GM13976 (cell line): ENCODE results near the gene PCDH10.

Source experiments
- DNase-seq: peaks from one replicate; pipeline ENCODE4 v3.0.0; 2012; ENCODE audit warnings: low spot score
- CTCF ChIP-seq: IDR thresholded peaks from 2 replicates; pipeline ENCODE4 v1.5.1; 2012; ENCODE audit warnings: borderline replicate concordance, mild to moderate bottlenecking; ENCODE audit not compliant: insufficient read depth; ENCODE audit errors: extremely low read depth, missing control alignments, control extremely low read depth
- in situ Hi-C: fragments of 300-500 bp; cut with MboI; formaldehyde crosslinking; loops from one replicate; pipeline ENCODE4 v1.12.0; 2022; ENCODE audit warnings: low sequenced_read_pairs, mixed read lengths, inconsistent platforms; ENCODE audit not compliant: unreplicated experiment

PCDH10 gene

GRCh38 chr4:133161570-133162295 lies 12.6 kb downstream of the PCDH10 start:
- in situ Hi-C loops, result no loop called here
- TF ChIP-seq CTCF, result no peak
- no peak for DNase-seq

GRCh38 chr4:133162941-133163340 lies 13.8 kb downstream of the PCDH10 start:
- in situ Hi-C loops, result no loop called here

GRCh38 chr4:133178956-133179355 lies 29.9 kb downstream of the PCDH10 start:
- no peak for DNase-seq
- in situ Hi-C loops, result no loop called here

More at GRCh38 chr4:133162941-133163340, 13.8 kb downstream of the PCDH10 start:
- no peak for DNase-seq
- TF ChIP-seq CTCF, result no peak

GRCh38 chr4:133186210-133186609 lies 37.1 kb downstream of the PCDH10 start:
- TF ChIP-seq CTCF, result no peak
- no peak for DNase-seq
- in situ Hi-C loops, result no loop called here

More at GRCh38 chr4:133178956-133179355, 29.9 kb downstream of the PCDH10 start:
- TF ChIP-seq CTCF, result no peak

GRCh38 chr4:133186845-133187244 lies 37.8 kb downstream of the PCDH10 start:
- DNase-seq, result no peak
- no peak for TF ChIP-seq CTCF
- in situ Hi-C loops, result no loop called here

GRCh38 chr4:133188433-133189146 lies 39.5 kb downstream of the PCDH10 start:
- in situ Hi-C loops, result no loop called here
- no peak for TF ChIP-seq CTCF
- no peak for DNase-seq
